CD14-positive monocyte (primary cell): ENCODE measurements around the gene CNTNAP5. TPM values are rescaled to one million over a fixed set of nuclear protein-coding genes. Genes with fewer than 3 reads are reported as not detected.

Experiments
- DNase-seq, 3 donors: peaks; one replicate each; pipeline ENCODE4 v3.0.0-alpha.2; 2011 to 2022
- H2AFZ ChIP-seq: 2 replicates; pipeline ENCODE4 v1.6.0; 2012; ENCODE audit warnings: mild to moderate bottlenecking, low read depth, low read length, inconsistent platforms; ENCODE audit not compliant: insufficient read depth, poor library complexity, severe bottlenecking
- H3K27ac ChIP-seq, 2 donors: 1 replicate in 1 of 2; 2 replicates in 1 of 2; pipeline ENCODE4 v1.5.1; 2012 to 2013; ENCODE audit warnings: low read length in 2 of 2, control low read depth in 1 of 2, inconsistent platforms in 1 of 2, low read depth in 1 of 2, mild to moderate bottlenecking in 1 of 2
- H3K27me3 ChIP-seq, 2 donors: one replicate each; pipeline versions ENCODE4 v1.6.0 to v1.6.1; 2011 to 2013; ENCODE audit warnings: low read length in 2 of 2; ENCODE audit not compliant: control insufficient read depth in 2 of 2, insufficient read depth in 2 of 2
- H3K36me3 ChIP-seq, 2 donors: replicated peaks in 1 of 2; 1 replicate in 1 of 2; 2 replicates in 1 of 2; pipeline versions ENCODE4 v1.5.1 to v1.6.1; 2012 to 2013; ENCODE audit warnings: low read length in 2 of 2, control low read depth in 1 of 2, inconsistent platforms in 1 of 2, mild to moderate bottlenecking in 1 of 2; ENCODE audit not compliant: insufficient read depth in 2 of 2, control insufficient read depth in 1 of 2
- H3K4me1 ChIP-seq, 2 donors: 1 replicate in 1 of 2; 2 replicates in 1 of 2; pipeline versions ENCODE4 v1.5.1 to v1.6.1; 2012 to 2013; ENCODE audit warnings: low read length in 2 of 2, control low read depth in 1 of 2, inconsistent platforms in 1 of 2, mild to moderate bottlenecking in 1 of 2, moderate library complexity in 1 of 2; ENCODE audit not compliant: insufficient read depth in 2 of 2, control insufficient read depth in 1 of 2
- H3K4me2 ChIP-seq: replicated peaks from 2 replicates; pipeline ENCODE3; 2012; ENCODE audit warnings: low read length, moderate library complexity, mild to moderate bottlenecking; ENCODE audit not compliant: poor library complexity, severe bottlenecking; ENCODE audit errors: extremely low read depth
- H3K4me3 ChIP-seq, 3 experiments: fragments of 200-600 bp in 1 of 3; sonication (generic) in 1 of 3; replicated peaks in 1 of 3; 1 replicate in 2 of 3; 2 replicates in 1 of 3; pipeline ENCODE4 v1.5.1; 2011 to 2013; ENCODE audit warnings: low read length in 3 of 3, mild to moderate bottlenecking in 3 of 3, control low read depth in 2 of 3, low read depth in 2 of 3, inconsistent platforms in 1 of 3, moderate library complexity in 1 of 3
- H3K79me2 ChIP-seq: 2 replicates; pipeline ENCODE4 v1.6.0; 2012; ENCODE audit warnings: mild to moderate bottlenecking, control low read depth, inconsistent platforms, low read length, moderate library complexity; ENCODE audit not compliant: insufficient read depth
- H3K9ac ChIP-seq: 2 replicates; pipeline ENCODE4 v1.6.0; 2017; ENCODE audit warnings: low read length, mild to moderate bottlenecking; ENCODE audit not compliant: insufficient read depth, poor library complexity, severe bottlenecking
- H3K9me3 ChIP-seq, 2 donors: replicated peaks in 1 of 2; 1 replicate in 1 of 2; 2 replicates in 1 of 2; pipeline versions ENCODE4 v1.5.1 to v1.6.1; 2012 to 2013; ENCODE audit warnings: low read length in 2 of 2, control low read depth in 1 of 2; ENCODE audit not compliant: control insufficient read depth in 1 of 2, insufficient read depth in 1 of 2
- H4K20me1 ChIP-seq: 2 replicates; pipeline ENCODE4 v1.6.0; 2012; ENCODE audit warnings: mild to moderate bottlenecking, low read length, control low read depth, moderate library complexity; ENCODE audit not compliant: insufficient read depth
- H3K27ac Mint-ChIP-seq, 7 donors: one replicate each; pipeline ENCODE4 v1.8.0; 2020; ENCODE audit warnings: mild to moderate bottlenecking in 7 of 7, mixed read lengths in 7 of 7, moderate library complexity in 6 of 7, inconsistent platforms in 2 of 7
- H3K27me3 Mint-ChIP-seq, 3 donors: one replicate each; pipeline ENCODE4 v1.8.0; 2021 to 2022; ENCODE audit warnings: low read depth in 3 of 3, mild to moderate bottlenecking in 3 of 3, mixed read lengths in 3 of 3, moderate library complexity in 3 of 3, inconsistent platforms in 1 of 3
- H3K36me3 Mint-ChIP-seq, 2 donors: one replicate each; pipeline ENCODE4 v1.8.0; 2020; ENCODE audit warnings: mixed read lengths in 2 of 2, inconsistent platforms in 1 of 2, mild to moderate bottlenecking in 1 of 2
- H3K4me1 Mint-ChIP-seq: one replicate; pipeline ENCODE4 v1.8.0; 2020; ENCODE audit warnings: mild to moderate bottlenecking, mixed read lengths
- H3K4me3 Mint-ChIP-seq, 2 donors: one replicate each; pipeline ENCODE4 v1.8.0; 2020; ENCODE audit warnings: mild to moderate bottlenecking in 2 of 2, mixed read lengths in 2 of 2, moderate library complexity in 1 of 2
- H3K9me3 Mint-ChIP-seq, 7 donors: one replicate each; pipeline ENCODE4 v1.8.0; 2020 to 2022; ENCODE audit warnings: mixed read lengths in 7 of 7, mild to moderate bottlenecking in 6 of 7, moderate library complexity in 6 of 7, inconsistent platforms in 2 of 7
- WGBS: methylation state at CpG from one replicate; pipeline ENCODE4 v1.1.5; 2013; ENCODE audit warnings: missing lambda C conversion rate; ENCODE audit not compliant: insufficient coverage; 5-methylcytosine and 5-hydroxymethylcytosine counted together
- intact Hi-C, 2 donors: fragments of 100-400 bp; cut with micrococcal nuclease; formaldehyde crosslinking; loops; one replicate each; pipeline versions ENCODE4 v1.15.0 to v1.15.1; 2023
- polyA plus RNA-seq, 3 donors: library from polyadenylated mRNA; depleted of rRNA in 1 of 3; unstranded in 2 of 3; stranded (reverse) in 1 of 3; fragments of 300-500 nt in 2 of 3; fragments of >200 nt in 1 of 3; fragmentation: Illumina TruSeq in 2 of 3; gene quantifications; 1 replicate in 2 of 3; 2 replicates in 1 of 3; pipeline ENCODE4 v1.2.3, GENCODE V29; 2012 to 2021
- TF ChIP-seq, protein P1 (sequence below): fragments of 200-600 bp; IDR thresholded peaks from one replicate; pipeline ENCODE4 v1.8.0; 2022; ENCODE audit warnings: antibody characterized with exemption, mild to moderate bottlenecking

The CNTNAP5 gene
- polyA plus RNA-seq, 3 donors, result not detected

DNA sequence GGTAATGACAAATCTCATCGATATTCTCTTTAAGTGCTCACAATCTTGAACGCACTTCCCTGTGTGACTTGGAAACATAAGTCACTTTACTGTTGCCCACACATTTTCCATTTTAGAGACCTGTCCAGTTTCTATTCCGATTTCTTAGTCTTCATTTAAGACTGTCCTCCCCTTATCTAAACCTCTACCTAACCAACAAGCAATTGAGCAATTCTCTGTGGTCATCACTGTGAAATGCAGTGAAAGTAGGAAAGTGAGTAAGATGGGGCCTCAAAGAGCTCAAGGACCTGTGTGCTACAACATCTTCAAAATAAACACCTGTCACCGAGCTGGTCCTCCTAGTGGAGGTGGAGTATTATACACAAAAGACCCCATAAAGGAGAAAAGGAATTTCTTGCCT is 184.4 kb downstream of the CNTNAP5 start:
- Histone ChIP-seq H3K9ac (no peak overlapping the region), H3K4me1 (no peaks in the 10 kb centered on the region), H3K27me3 (no peaks in the 10 kb centered on the region), H3K9me3 (peaks cover 3 to 6% of the 10 kb centered on the region in 2 donors), H3K79me2 (no peaks in the 10 kb centered on the region), H4K20me1 (no peaks in the 10 kb centered on the region), H3K4me3 (no peak overlapping the region), H3K27ac (no peak overlapping the region), H3K4me2 (no peak overlapping the region), H3K36me3 (no peaks in the 10 kb centered on the region), H2AFZ (no peak overlapping the region)
- DNase-seq, result no peak
- WGBS, result 100% methylated on average over 1 of the region's 4 CpGs
- intact Hi-C loops, result no loop called here
- peaks cover 0 to 1% (median 0%) of the 10 kb centered on the region in 3 donors for H3K27me3 Mint-ChIP-seq
- peaks cover 0 to 9% (median 4%) of the 10 kb centered on the region in 7 donors for H3K9me3 Mint-ChIP-seq
- no peak overlapping the region for H3K27ac Mint-ChIP-seq
- TF ChIP-seq, protein P1, sequence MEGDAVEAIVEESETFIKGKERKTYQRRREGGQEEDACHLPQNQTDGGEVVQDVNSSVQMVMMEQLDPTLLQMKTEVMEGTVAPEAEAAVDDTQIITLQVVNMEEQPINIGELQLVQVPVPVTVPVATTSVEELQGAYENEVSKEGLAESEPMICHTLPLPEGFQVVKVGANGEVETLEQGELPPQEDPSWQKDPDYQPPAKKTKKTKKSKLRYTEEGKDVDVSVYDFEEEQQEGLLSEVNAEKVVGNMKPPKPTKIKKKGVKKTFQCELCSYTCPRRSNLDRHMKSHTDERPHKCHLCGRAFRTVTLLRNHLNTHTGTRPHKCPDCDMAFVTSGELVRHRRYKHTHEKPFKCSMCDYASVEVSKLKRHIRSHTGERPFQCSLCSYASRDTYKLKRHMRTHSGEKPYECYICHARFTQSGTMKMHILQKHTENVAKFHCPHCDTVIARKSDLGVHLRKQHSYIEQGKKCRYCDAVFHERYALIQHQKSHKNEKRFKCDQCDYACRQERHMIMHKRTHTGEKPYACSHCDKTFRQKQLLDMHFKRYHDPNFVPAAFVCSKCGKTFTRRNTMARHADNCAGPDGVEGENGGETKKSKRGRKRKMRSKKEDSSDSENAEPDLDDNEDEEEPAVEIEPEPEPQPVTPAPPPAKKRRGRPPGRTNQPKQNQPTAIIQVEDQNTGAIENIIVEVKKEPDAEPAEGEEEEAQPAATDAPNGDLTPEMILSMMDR, result no peak
- no peaks in the 10 kb centered on the region for H3K4me1 Mint-ChIP-seq
- H3K36me3 Mint-ChIP-seq, result no peaks in the 10 kb centered on the region
- no peak overlapping the region for H3K4me3 Mint-ChIP-seq

GRCh38 chr2:124211461-124211860 is 186.4 kb downstream of the CNTNAP5 start:
- no peak for DNase-seq
- H3K4me3 ChIP-seq, result no peak overlapping the region
- Mint-ChIP-seq H3K4me1 (no peaks in the 10 kb centered on the region), H3K9me3 (peaks cover 0 to 3% (median 2%) of the 10 kb centered on the region in 7 donors), H3K27me3 (peaks cover 0 to 1% (median 0%) of the 10 kb centered on the region in 3 donors), H3K36me3 (no peaks in the 10 kb centered on the region), H3K27ac (no peak overlapping the region), H3K4me3 (no peak overlapping the region)
- H3K9me3 ChIP-seq, result peaks cover 3 to 5% of the 10 kb centered on the region in 2 donors
- no peak overlapping the region for H3K4me2 ChIP-seq
- TF ChIP-seq, protein P1, result no peak
- no peaks in the 10 kb centered on the region for H3K36me3 ChIP-seq
- H3K9ac ChIP-seq, result no peak overlapping the region
- no peaks in the 10 kb centered on the region for H4K20me1 ChIP-seq
- no peaks in the 10 kb centered on the region for H3K79me2 ChIP-seq
- no peak overlapping the region for H2AFZ ChIP-seq
- no peaks in the 10 kb centered on the region for H3K4me1 ChIP-seq
- H3K27me3 ChIP-seq, result no peaks in the 10 kb centered on the region
- intact Hi-C loops, result no loop called here
- WGBS, result 100% methylated on average over 1 of the region's 2 CpGs
- H3K27ac ChIP-seq, result no peak overlapping the region
